Right cardiac atrium (tissue), 5 donors: ENCODE measurements around the gene CSK. TPM values are rescaled to one million over a fixed set of nuclear protein-coding genes. Genes with fewer than 3 reads are reported as not detected.

Experiments
- ATAC-seq, 2 donors: fragments of 200-7000 bp; cut with Tn5 transposase; one replicate each; pipeline versions ENCODE4 v1.8.0 to v1.9.1; 2020; ENCODE audit warnings: moderate library complexity in 2 of 2, mild to moderate bottlenecking in 1 of 2
- DNase-seq, 3 donors: peaks; one replicate each; pipeline ENCODE4 v3.0.0-alpha.2; 2020
- H3K27ac ChIP-seq: one replicate; pipeline ENCODE4 v1.5.1; 2013; ENCODE audit warnings: mild to moderate bottlenecking, low read length, control low read depth, moderate library complexity
- H3K27me3 ChIP-seq: one replicate; pipeline ENCODE4 v1.6.1; 2013; ENCODE audit not compliant: control insufficient read depth, insufficient read depth
- H3K4me1 ChIP-seq: one replicate; pipeline ENCODE4 v1.6.1; 2013; ENCODE audit warnings: low read length; ENCODE audit not compliant: control insufficient read depth, insufficient read depth
- H3K4me3 ChIP-seq: one replicate; pipeline ENCODE4 v1.5.1; 2013; ENCODE audit warnings: low read length, control low read depth
- H3K9me3 ChIP-seq: one replicate; pipeline ENCODE4 v1.6.1; 2013; ENCODE audit warnings: low read length; ENCODE audit not compliant: control insufficient read depth
- WGBS: extraction: QIAGEN DNeasy Blood & Tissue Kit; methylation state at CpG from one replicate; pipeline ENCODE4 v1.1.7; 2013; 5-methylcytosine and 5-hydroxymethylcytosine counted together
- intact Hi-C, 4 donors: fragments of 100-400 bp; cut with DNase I; formaldehyde crosslinking; loops; one replicate each; pipeline versions ENCODE4 v1.11.0 to v1.14.0; 2022 to 2023
- polyA plus RNA-seq: library from polyadenylated mRNA; stranded (reverse); fragments of 200-250 nt; gene quantifications from one replicate; pipeline ENCODE4 v1.2.3, GENCODE V29; 2013
- total RNA-seq, 4 donors: library from RNA; stranded (reverse); fragmentation: NEBNext Ultra II Directional; extraction: Animal tissue kit (Norgen Biotek cat#: 25700); gene quantifications; one replicate each; pipeline ENCODE4 v1.2.1, GENCODE V29; 2021
- donor health status: healthy with polysubstance abuse.
- donor health status: DM: no; HTN: yes; CAD: no.
- donor health status: DM: no; HTN: no; CAD: no.
- donor health status: DM: no; HTN: yes; CAD: no; lungs with severe emphysema.
- donor health status: DM: yes; HTN: yes; CAD: no.

The CSK gene
- total and polyA plus RNA-seq, 5 donors, result 44.3 to 68.3 (median 59.3) TPM

DNA sequence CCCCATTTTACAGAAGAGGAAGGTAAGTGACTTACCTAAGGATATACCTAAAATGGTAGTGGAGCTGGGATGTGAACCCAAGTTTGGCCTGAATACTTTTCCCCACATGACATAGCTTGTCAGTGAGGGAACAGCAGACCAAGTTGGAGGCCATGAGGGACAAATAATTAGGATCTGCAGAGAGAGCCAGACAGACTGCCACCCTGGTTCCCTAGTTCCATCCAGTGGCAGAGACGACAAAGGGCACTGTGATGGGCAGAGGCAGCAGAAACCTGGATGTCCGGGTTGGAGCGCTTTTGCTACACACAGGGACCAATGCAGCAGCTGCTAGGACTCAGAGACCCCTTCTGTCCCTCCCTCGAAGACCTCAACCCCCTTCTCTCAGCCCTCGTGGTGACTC is 45.7 kb downstream of the CSK start:
- Histone ChIP-seq H3K4me1 (peaks cover 7% of the 10 kb centered on the region), H3K4me3 (no peak overlapping the region), H3K27ac (no peak overlapping the region), H3K9me3 (no peaks in the 10 kb centered on the region), H3K27me3 (no peaks in the 10 kb centered on the region)
- 58% methylated on average over 5 of the region's 5 CpGs for WGBS
- DNase-seq, result no peak
- ATAC-seq, result no peak
- intact Hi-C loops, result no loop called here

DNA sequence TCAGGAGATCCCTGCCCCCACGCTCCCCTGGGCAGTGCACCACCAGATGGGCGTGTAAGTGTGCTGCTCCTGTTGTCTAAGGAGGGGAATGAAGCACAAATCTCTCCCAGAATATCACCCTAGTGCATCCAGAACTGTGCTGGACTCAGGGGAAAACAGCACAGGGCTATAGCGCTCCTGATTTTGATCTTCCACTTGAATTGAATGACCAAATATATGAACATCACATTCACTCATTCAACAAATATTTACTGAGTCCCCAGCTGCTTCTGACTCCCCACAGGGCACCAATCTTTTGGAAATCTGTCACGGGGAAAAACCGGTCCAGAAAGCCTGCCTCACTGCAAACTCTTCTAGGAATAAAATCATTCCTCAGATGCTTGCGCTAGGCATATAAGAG is 47.0 kb downstream of the CSK start:
- Histone ChIP-seq H3K4me3 (no peak overlapping the region), H3K9me3 (no peaks in the 10 kb centered on the region), H3K27me3 (no peaks in the 10 kb centered on the region), H3K27ac (no peak overlapping the region), H3K4me1 (peaks cover 7% of the 10 kb centered on the region)
- ATAC-seq (no peak), DNase-seq (peak in 1 of 3 donors; percentile 18)
- intact Hi-C loops, result no loop called here
- 73% methylated on average over 6 of the region's 6 CpGs for WGBS

DNA sequence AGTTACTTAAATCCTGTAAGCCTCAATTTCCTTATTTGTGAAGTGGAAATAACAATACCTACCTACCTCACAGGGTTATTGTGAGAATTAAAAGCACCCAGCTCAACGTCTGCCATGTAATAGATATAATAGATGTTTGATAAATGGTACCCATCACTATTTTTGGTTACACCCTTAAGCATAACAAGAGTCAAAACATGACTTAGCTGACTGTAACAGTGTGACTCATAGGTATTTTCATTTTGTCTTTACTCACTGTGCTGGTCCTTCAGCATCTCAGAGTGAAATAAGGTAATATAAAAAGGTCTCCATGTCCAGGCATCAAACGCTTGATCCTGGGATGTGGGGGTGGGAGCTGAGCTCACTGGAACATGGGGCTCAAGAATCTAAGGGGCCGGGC is 47.6 kb downstream of the CSK start:
- H3K27ac ChIP-seq, result no peak overlapping the region
- 76% methylated on average over 3 of the region's 3 CpGs for WGBS

DNA sequence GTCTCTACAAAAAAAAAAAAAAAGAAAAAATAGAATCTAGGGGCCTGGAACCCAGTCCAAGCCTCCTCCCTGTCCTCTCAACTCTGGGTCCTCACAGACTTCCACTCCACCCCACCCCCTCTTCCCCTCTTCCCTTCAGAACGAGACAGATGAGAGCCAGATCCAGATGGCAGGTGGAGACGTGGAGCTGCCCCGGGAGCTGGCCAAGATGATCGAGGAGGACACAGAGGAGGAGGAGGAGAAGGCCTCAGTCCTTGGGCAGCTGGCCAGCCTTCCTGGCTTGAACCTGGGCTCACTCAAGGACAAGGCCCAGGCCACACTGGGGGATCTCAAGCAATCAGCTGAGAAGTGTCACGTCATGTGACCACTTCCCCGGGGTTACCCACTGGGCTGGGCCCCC is 48.1 kb downstream of the CSK start:
- no peak overlapping the region for H3K27ac ChIP-seq
- intact Hi-C loops, result loop anchor here in 2 of 4 donors (5.0 to 10.0 kb wide), 2 partner anchors 45 to 48 kb away; partner anchors contain the start of gene CSK (in 2 of the 2)
- H3K9me3 ChIP-seq, result no peaks in the 10 kb centered on the region
- no peak overlapping the region for H3K4me3 ChIP-seq
- no peaks in the 10 kb centered on the region for H3K27me3 ChIP-seq
- peaks cover 7% of the 10 kb centered on the region for H3K4me1 ChIP-seq
- WGBS, result 53% methylated on average over 6 of the region's 6 CpGs
- ATAC-seq (no peak), DNase-seq (peak in 1 of 3 donors; percentile 47)

More for the DNA sequence above, 47.6 kb downstream of the CSK start:
- intact Hi-C loops, result no loop called here
- no peak overlapping the region for H3K4me3 ChIP-seq
- no peaks in the 10 kb centered on the region for H3K9me3 ChIP-seq
- DNase-seq (no peak), ATAC-seq (no peak)
- H3K4me1 ChIP-seq, result peaks cover 7% of the 10 kb centered on the region
- H3K27me3 ChIP-seq, result no peaks in the 10 kb centered on the region

DNA sequence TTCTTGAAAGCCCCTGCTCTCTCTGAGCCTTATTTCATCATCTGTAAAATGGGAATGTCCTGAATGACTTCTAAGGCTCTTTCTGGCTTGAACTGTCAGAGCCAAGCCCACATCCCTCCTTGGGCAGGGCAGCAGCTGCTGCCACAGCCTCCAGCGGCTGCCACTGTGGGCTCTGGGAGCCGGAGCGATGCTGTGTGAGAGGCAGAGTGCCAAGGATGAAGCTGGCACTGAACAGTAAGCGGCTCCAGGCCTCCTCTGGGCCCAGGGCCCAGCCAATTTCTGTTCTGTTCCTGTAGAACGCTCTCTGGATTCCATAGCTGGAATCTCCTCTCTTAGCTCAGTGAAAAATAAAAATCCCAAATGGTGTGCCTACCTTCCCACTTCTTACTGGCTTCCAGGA is 49.0 kb downstream of the CSK start:
- H3K4me3 ChIP-seq, result no peak overlapping the region
- H3K4me1 ChIP-seq, result peaks cover 7% of the 10 kb centered on the region
- DNase-seq, result peak in 2 of 3 donors; percentile 74 to 80
- intact Hi-C loops, result loop anchor here in 2 of 4 donors (5.0 to 10.0 kb wide), 2 partner anchors 46 to 49 kb away; partner anchors contain the start of gene CSK (in 2 of the 2)
- H3K27ac ChIP-seq, result peak overlapping the region; percentile 79
- peak; percentile 37 to 40 for ATAC-seq
- 55% methylated on average over 5 of the region's 5 CpGs for WGBS
- no peaks in the 10 kb centered on the region for H3K27me3 ChIP-seq
- no peaks in the 10 kb centered on the region for H3K9me3 ChIP-seq

DNA sequence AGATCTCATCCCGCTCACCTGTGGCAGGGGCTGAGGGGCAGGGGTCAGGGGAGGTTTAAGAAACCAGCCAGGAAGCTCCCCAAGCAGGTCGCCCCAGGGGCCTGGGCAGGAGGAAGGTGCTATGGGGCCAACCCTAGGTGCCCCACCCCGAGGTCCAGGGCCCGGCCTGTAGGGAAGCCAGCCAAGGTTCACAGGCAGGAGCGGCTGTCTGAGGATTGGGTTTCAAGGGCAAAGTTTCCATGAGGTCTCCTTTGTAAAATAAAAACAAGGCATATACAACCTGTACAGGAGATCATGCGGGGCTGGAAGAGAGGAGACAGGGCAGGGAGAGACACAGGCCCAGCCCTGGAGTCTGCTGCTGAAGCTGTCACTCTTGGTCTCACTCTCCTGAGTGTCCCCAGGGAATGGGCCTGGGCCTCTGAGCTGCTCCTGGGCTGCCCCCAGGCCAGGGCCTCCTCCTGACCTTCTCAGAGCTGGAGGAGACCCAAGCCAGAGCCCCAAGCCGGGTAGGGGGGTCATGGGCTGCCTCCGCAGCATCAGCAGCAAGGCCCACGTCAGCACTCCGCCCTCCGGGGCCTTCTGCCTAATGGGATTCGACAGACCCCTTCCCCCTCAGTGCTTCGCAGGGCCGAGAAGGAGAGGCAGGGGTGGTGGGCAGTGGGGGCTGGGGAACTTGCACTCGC is 50.1 kb downstream of the CSK start:
- Histone ChIP-seq H3K27ac (no peak overlapping the region), H3K4me3 (no peak overlapping the region), H3K4me1 (peaks cover 3% of the 10 kb centered on the region), H3K27me3 (no peaks in the 10 kb centered on the region), H3K9me3 (no peaks in the 10 kb centered on the region)
- WGBS, result 57% methylated on average over 15 of the region's 15 CpGs
- DNase-seq (peak in 1 of 3 donors; percentile 38), ATAC-seq (peak in 1 of 2 donors; percentile 4)
- intact Hi-C loops, result loop anchor here in 2 of 4 donors (5.0 to 10.0 kb wide), 2 partner anchors 47 to 50 kb away; partner anchors contain the start of gene CSK (in 2 of the 2)

DNA sequence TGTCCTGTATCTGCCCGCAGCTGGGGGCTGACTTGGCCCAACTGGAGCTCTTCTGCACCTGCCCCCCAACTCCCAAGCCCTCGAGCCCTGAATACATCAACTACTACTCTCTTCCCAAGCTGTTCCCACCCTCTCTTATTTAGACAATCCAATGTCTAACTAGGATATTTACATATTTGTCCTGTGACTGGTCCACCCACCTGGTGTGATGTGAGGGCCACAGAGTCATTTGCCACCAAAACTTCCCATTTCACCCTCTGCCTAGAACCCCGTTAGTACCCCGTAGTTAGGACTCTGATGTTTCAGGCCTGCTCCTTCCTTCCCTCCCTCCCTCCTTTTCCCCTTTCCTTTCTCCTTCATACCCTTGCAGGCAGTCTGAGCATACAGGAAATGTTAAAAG is 50.9 kb downstream of the CSK start:
- ATAC-seq (no peak), DNase-seq (peak in 1 of 3 donors; percentile 52)
- H3K4me1 ChIP-seq, result peaks cover 3% of the 10 kb centered on the region
- whole genome bisulfite sequencing, result 72% methylated on average over 4 of the region's 4 CpGs
- no peaks in the 10 kb centered on the region for H3K27me3 ChIP-seq
- no peak overlapping the region for H3K4me3 ChIP-seq
- no peaks in the 10 kb centered on the region for H3K9me3 ChIP-seq
- intact Hi-C loops, result loop anchor here in 2 of 4 donors (5.0 to 10.0 kb wide), 2 partner anchors 48 to 51 kb away; partner anchors contain the start of gene CSK (in 2 of the 2)
- no peak overlapping the region for H3K27ac ChIP-seq

DNA sequence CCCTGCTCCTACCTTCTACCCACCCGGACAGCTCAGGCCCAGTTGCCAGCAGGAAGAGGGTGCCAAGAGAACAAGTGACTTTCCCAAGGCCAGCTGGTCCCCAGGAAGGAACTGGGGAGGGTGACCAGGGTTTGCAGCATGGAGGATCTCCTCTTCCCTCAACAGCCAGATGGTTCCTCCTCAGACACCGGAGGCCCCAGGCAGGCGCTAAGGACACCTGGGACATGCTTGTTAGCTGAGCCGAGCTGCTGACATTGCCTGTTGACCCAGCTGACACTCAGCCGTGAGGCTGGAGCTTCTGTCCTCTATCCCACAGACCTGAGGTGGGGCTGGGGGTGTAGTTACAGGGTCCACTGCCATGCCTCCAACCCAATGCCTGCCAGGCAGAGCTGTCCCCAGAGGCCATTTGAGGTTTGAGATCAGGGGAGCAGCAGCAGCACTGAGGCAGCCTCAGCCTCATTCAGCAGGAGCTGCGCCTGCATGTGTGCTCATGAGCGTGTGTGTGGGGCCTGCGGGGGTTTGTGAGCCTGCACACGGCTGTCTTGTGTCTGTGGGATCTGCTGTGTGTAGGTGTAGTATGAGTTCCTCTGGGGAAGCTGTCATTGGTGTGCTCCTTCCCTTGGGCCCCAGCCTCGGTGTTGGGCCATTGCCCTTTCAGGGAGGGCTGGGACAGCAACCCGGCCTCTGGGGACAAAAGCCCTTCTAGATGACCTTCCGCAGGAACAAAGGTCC is 51.7 kb downstream of the CSK start:
- H3K9me3 ChIP-seq, result no peaks in the 10 kb centered on the region
- H3K27me3 ChIP-seq, result no peaks in the 10 kb centered on the region
- intact Hi-C loops, result loop anchor here in 2 of 4 donors (5.0 to 10.0 kb wide), 2 partner anchors 49 to 51 kb away; partner anchors contain the start of gene CSK (in 2 of the 2)
- DNase-seq (peak in 2 of 3 donors; percentile 37 to 47), ATAC-seq (no peak)
- WGBS, result 60% methylated on average over 12 of the region's 12 CpGs
- no peak overlapping the region for H3K4me3 ChIP-seq
- H3K27ac ChIP-seq, result no peak overlapping the region
- peaks cover 3% of the 10 kb centered on the region for H3K4me1 ChIP-seq

DNA sequence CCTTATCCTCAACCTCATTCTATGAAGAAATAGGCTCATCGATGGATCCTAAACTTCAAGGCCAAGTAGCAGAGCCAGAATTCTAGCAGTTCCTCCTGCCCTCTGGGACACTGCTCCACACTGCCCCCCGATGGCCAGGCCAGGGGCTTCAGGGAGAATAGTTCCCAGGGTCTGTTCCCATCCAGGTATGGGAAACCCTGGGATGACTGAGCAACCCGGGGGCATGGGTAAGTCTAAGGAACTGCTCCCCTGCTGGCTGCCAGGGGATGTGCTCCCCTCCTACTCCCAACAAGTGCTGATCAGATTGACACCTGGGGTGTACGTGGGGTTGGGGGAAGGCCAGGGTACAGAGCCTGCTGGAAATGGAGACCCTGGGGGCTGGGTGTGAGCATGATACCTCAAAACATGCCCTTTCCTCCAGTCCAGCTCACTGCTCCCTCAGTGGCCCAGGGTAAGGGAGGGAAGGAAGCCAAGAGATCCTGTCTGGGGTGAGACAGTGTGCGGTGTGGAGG is 53.5 kb downstream of the CSK start:
- peak; percentile 4 to 41 for ATAC-seq
- DNase-seq, result peak in 2 of 3 donors; percentile 77 to 83
- peaks cover 3% of the 10 kb centered on the region for H3K4me1 ChIP-seq
- WGBS, result 35% methylated on average over 5 of the region's 5 CpGs
- no peaks in the 10 kb centered on the region for H3K27me3 ChIP-seq
- H3K4me3 ChIP-seq, result no peak overlapping the region
- intact Hi-C loops, result loop anchor here in 2 of 4 donors (5.0 to 10.0 kb wide), 2 partner anchors 51 to 63 kb away; partner anchors contain the start of gene CSK (in 1 of the 2)
- no peaks in the 10 kb centered on the region for H3K9me3 ChIP-seq
- H3K27ac ChIP-seq, result no peak overlapping the region

DNA sequence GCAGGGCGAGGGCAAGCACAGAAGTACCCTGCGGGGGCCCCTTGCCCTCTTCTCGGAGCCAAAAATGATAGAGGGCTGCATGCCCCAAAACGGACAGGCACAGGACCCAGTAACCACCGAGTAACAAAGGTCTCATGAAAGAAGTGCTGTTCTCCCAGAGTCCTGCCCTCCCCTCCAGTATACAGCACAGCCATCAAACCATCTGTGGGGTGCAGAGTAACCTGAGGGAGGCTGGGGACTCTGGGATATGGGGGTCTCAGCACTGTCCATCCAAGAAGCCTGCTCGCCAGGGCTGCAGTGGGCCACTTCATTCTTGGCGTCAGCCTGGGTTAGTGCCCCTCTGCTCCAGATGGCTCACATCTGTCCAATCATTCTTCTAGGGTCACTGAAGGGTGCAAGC is 55.0 kb downstream of the CSK start:
- no peaks in the 10 kb centered on the region for H3K4me1 ChIP-seq
- DNase-seq (no peak), ATAC-seq (no peak)
- H3K27me3 ChIP-seq, result no peaks in the 10 kb centered on the region
- no peak overlapping the region for H3K27ac ChIP-seq
- H3K9me3 ChIP-seq, result no peaks in the 10 kb centered on the region
- no peak overlapping the region for H3K4me3 ChIP-seq
- 82% methylated on average over 7 of the region's 7 CpGs for WGBS
- intact Hi-C loops, result loop anchor here in 2 of 4 donors (5.0 to 10.0 kb wide), 2 partner anchors 52 to 65 kb away; partner anchors contain the start of gene CSK (in 1 of the 2)
